Stomach (tissue), 4 donors: Measurements from ENCODE around the gene PGGT1B.

Experiments
- POLR2A ChIP-seq, 4 donors: fragments of 450-650 bp; IDR thresholded peaks; one replicate each; pipeline ENCODE4 v1.6.1; 2016; ENCODE audit warnings: antibody characterized with exemption in 4 of 4, control low read depth in 2 of 4, mild to moderate bottlenecking in 1 of 4, moderate library complexity in 1 of 4
- POLR2AphosphoS5 ChIP-seq, 3 donors: sonication (generic); formaldehyde crosslinking; IDR thresholded peaks; one replicate each; pipeline ENCODE4 v1.6.1; 2016; ENCODE audit warnings: antibody characterized with exemption in 3 of 3

- TF ChIP-seq POLR2AphosphoS5 (IDR thresholded peaks at IDR 0.05) (no peak), POLR2A (IDR thresholded peaks at IDR 0.05) (no peak)
These were observed 92.3 kb downstream of the PGGT1B start for GRCh38 chr5:115170134-115170928.
